Gastroesophageal sphincter (tissue), 3 donors: ENCODE data around the gene BACH2.

Experiments
- CTCF ChIP-seq, 4 experiments: fragments of 200-600 bp in 2 of 4; fragments of 450-650 bp in 2 of 4; sonication (generic) in 1 of 4; IDR thresholded peaks; one replicate each; pipeline ENCODE4 v1.5.1; 2017 to 2019; ENCODE audit warnings: antibody characterized with exemption in 4 of 4, mild to moderate bottlenecking in 2 of 4, moderate library complexity in 2 of 4
- POLR2A ChIP-seq, 2 donors: fragments of 450-650 bp; IDR thresholded peaks; one replicate each; pipeline ENCODE4 v1.6.1; 2017; ENCODE audit warnings: antibody characterized with exemption in 2 of 2, mild to moderate bottlenecking in 2 of 2, moderate library complexity in 1 of 2
- POLR2AphosphoS5 ChIP-seq: sonication (generic); formaldehyde crosslinking; IDR thresholded peaks from one replicate; pipeline ENCODE4 v1.6.1; 2017; ENCODE audit warnings: antibody characterized with exemption

GRCh38 chr6:90005048-90005827 lies 291.4 kb downstream of the BACH2 start:
- TF ChIP-seq CTCF (IDR thresholded peaks at IDR 0.05) = no peak
- TF ChIP-seq POLR2AphosphoS5 = no peak
- no peak for TF ChIP-seq POLR2A (IDR thresholded peaks at IDR 0.05)
